Measurements from ENCODE around the gene THBS1.

Gene THBS1

GRCh38 chr15:39589815-39590644 is 9.2 kb downstream of the THBS1 start:
- no peak for DNase-seq

- DNase-seq: no peak
Observed at GRCh38 chr15:39591141-39591895, 10.4 kb downstream of the THBS1 start.

- no peak for DNase-seq
Observed at GRCh38 chr15:39591896-39592315, 11.0 kb downstream of the THBS1 start.

- DNase-seq: no peak
Observed at GRCh38 chr15:39592500-39592899, 11.6 kb downstream of the THBS1 start.

- DNase-seq: no peak
Observed at GRCh38 chr15:39593071-39593655, 12.3 kb downstream of the THBS1 start.

- no peak for DNase-seq
Observed at GRCh38 chr15:39593656-39594445, 13.0 kb downstream of the THBS1 start.

- DNase-seq: no peak
Observed at GRCh38 chr15:39594446-39595337, 13.8 kb downstream of the THBS1 start.

- no peak for DNase-seq
Observed at GRCh38 chr15:39595338-39596221, 14.7 kb downstream of the THBS1 start.

GRCh38 chr15:39596358-39597051 is 15.6 kb downstream of the THBS1 start:
- DNase-seq: no peak

GRCh38 chr15:39597336-39597735 is 16.5 kb downstream of the THBS1 start:
- no peak for DNase-seq

GRCh38 chr15:39597751-39598185 is 16.9 kb downstream of the THBS1 start:
- DNase-seq: no peak

- no peak for DNase-seq
Observed at GRCh38 chr15:39598186-39598850, 17.4 kb downstream of the THBS1 start.

GRCh38 chr15:39598958-39599845 is 18.3 kb downstream of the THBS1 start:
- no peak for DNase-seq

GRCh38 chr15:39599871-39600270 is 19.0 kb downstream of the THBS1 start:
- no peak for DNase-seq

GRCh38 chr15:39602143-39602542 is 21.3 kb downstream of the THBS1 start:
- DNase-seq: no peak

GRCh38 chr15:39605146-39605545 is 24.3 kb downstream of the THBS1 start:
- DNase-seq: no peak

- DNase-seq: no peak
Observed at GRCh38 chr15:39608185-39609139, 27.6 kb downstream of the THBS1 start.
